Ishikawa (cell line): ENCODE measurements around the gene WHRN.

Experiments used
- CEBPB ChIP-seq: IDR thresholded peaks from 2 replicates; pipeline ENCODE4 v1.6.1; 2012
- EP300 ChIP-seq: IDR thresholded peaks from 2 replicates; pipeline ENCODE4 v1.6.1; 2012; ENCODE audit warnings: borderline replicate concordance
- FOXM1 ChIP-seq: IDR thresholded peaks from 2 replicates; pipeline ENCODE4 v1.6.1; 2012; ENCODE audit warnings: low read depth, borderline replicate concordance
- ZBTB7A ChIP-seq: IDR thresholded peaks from 2 replicates; pipeline ENCODE4 v1.6.1; 2012; ENCODE audit warnings: low read depth

DNA sequence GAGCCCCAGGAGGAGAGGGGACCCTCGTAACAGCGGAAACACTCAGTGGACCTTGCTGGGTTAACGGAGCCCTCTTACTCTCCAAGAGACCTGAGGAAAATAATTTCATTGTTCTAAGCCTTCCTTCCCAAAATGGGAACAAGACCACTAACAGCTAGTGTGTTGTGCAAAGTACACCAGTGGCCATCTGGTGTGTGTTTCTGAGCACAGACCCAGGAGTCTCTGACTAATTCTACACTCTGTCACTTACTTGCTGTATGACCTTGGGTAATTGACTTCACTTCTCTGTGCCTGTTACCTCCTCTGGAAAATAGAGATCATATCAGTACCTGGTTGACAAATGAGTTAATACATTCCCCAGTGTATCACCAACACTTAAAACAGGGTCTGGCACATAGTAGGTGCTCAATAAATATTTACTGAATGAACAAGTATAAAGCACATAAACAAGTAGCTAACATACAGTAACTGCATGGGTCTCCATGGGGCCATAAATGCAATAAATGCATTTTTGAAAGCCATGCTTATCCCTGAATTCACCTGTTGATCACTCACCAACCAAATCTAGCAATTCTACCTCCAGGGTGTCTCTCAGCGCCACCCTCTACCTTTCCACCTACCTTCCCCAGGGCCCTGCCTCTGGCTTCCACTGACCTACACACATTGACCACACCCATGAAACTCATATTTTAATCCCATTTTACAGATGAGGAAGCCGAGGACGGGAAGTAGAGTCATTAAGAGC is 72.8 kb downstream of the WHRN start:
- TF ChIP-seq CEBPB (no peak), FOXM1 (no peak), EP300 (no peak), ZBTB7A (no peak)
